Activated CD4-positive, alpha-beta memory T cell treated with anti-CD3 and anti-CD28 coated beads, Interleukin-2, amount 10 ng/mL, durations not matched to agents 7 days and 5 days (primary cell): ENCODE results near the gene LTB4R. TPM values are rescaled to one million over a fixed set of nuclear protein-coding genes. Genes with fewer than 3 reads are reported as not detected.
"Not testable (repeated sequence)": the region's sequence is repeated elsewhere in the genome, so short reads cannot be mapped to it uniquely, and the experiment has no call there.

ENCODE experiments used
- CTCF ChIA-PET: fragments of 350-600 bp; sonication (Branson Sonifier 250); formaldehyde crosslinking; loops from one replicate; lab custom pipeline; 2021; ENCODE audit warnings: antibody characterized with exemption, inconsistent platforms; lab: Charles Lee
- POLR2A ChIA-PET: fragments of 350-600 bp; sonication (Branson Sonifier 250); formaldehyde crosslinking; loops from one replicate; lab custom pipeline; 2021; ENCODE audit warnings: antibody characterized with exemption; lab: Charles Lee
- DNase-seq: peaks from one replicate; pipeline ENCODE4 v3.0.0-alpha.2; 2020
- H3K27ac Mint-ChIP-seq: one replicate; pipeline ENCODE4 v1.8.0; 2021; ENCODE audit warnings: mild to moderate bottlenecking, mixed read lengths
- H3K27me3 Mint-ChIP-seq: one replicate; pipeline ENCODE4 v1.8.0; 2021; ENCODE audit warnings: mixed read lengths
- H3K36me3 Mint-ChIP-seq: one replicate; pipeline ENCODE4 v1.8.0; 2021; ENCODE audit warnings: low read depth, mixed read lengths
- H3K4me1 Mint-ChIP-seq: one replicate; pipeline ENCODE4 v1.8.0; 2021; ENCODE audit warnings: mixed read lengths
- H3K4me3 Mint-ChIP-seq: one replicate; pipeline ENCODE4 v1.8.0; 2021; ENCODE audit warnings: mild to moderate bottlenecking, mixed read lengths
- H3K9me3 Mint-ChIP-seq: one replicate; pipeline ENCODE4 v1.8.0; 2021; ENCODE audit warnings: mixed read lengths
- total RNA-seq, 2 experiments: library from RNA; stranded (reverse); gene quantifications; one replicate each; pipeline ENCODE4 v1.2.3, GENCODE V29; 2021

Gene LTB4R
- total RNA-seq, 2 experiments from 2014 or later = 36.1 to 37.9 TPM

GRCh38 chr14:24315807-24316596, 4.7 kb downstream of the LTB4R start:
- H3K27me3 Mint-ChIP-seq = peaks cover 14% of the 10 kb centered on the region
- CTCF ChIA-PET = interaction anchor here (1.4 kb wide), 1 partner anchor 13 kb away, joined by 3 read pairs; no protein-coding TSS in a partner anchor
- peaks cover 56% of the 10 kb centered on the region for H3K4me1 Mint-ChIP-seq
- H3K36me3 Mint-ChIP-seq = peaks cover 41% of the 10 kb centered on the region
- peak overlapping the region; percentile 96 for H3K27ac Mint-ChIP-seq
- DNase-seq = no peak
- no peaks in the 10 kb centered on the region for H3K9me3 Mint-ChIP-seq
- POLR2A ChIA-PET = no interaction called here
- H3K4me3 Mint-ChIP-seq = no peak overlapping the region

- POLR2A ChIA-PET = no interaction called here
- no peak for DNase-seq
- CTCF ChIA-PET = interaction anchor here (1.4 kb wide), 1 partner anchor 12 kb away, joined by 3 read pairs; no protein-coding TSS in a partner anchor
- H3K27me3 Mint-ChIP-seq = peaks cover 14% of the 10 kb centered on the region
- no peak overlapping the region for H3K27ac Mint-ChIP-seq
- H3K9me3 Mint-ChIP-seq = no peaks in the 10 kb centered on the region
- H3K4me3 Mint-ChIP-seq = no peak overlapping the region
- H3K4me1 Mint-ChIP-seq = peaks cover 56% of the 10 kb centered on the region
- peaks cover 41% of the 10 kb centered on the region for H3K36me3 Mint-ChIP-seq
Measured at GRCh38 chr14:24316597-24316950, 5.3 kb downstream of the LTB4R start.

- Mint-ChIP-seq H3K4me1 (peaks cover 49% of the 10 kb centered on the region), H3K27ac (no peak overlapping the region), H3K4me3 (no peak overlapping the region), H3K9me3 (no peaks in the 10 kb centered on the region), H3K27me3 (peaks cover 16% of the 10 kb centered on the region), H3K36me3 (peaks cover 37% of the 10 kb centered on the region)
- no peak for DNase-seq
- ChIA-PET POLR2A (interaction anchor here (1.1 to 1.7 kb wide), 3 partner anchors 12 to 86 kb away, joined by 3 to 5 read pairs (median 4); no protein-coding TSS in a partner anchor), CTCF (interaction anchor here (1.1 to 2.5 kb wide), 3 partner anchors 9 to 120 kb away, joined by 4 to 15 read pairs (median 6); partner anchors contain the start of gene CIDEB)
Measured at GRCh38 chr14:24317141-24317928, 6.0 kb downstream of the LTB4R start.

GRCh38 chr14:24321212-24321975, 10.1 kb downstream of the LTB4R start:
- no peak overlapping the region for H3K27ac Mint-ChIP-seq
- H3K9me3 Mint-ChIP-seq = no peaks in the 10 kb centered on the region
- ChIA-PET CTCF (interaction anchor here (1.1 to 2.3 kb wide), 4 partner anchors 9 to 110 kb away, joined by 3 to 7 read pairs (median 6); partner anchors contain the start of gene LTB4R), POLR2A (interaction anchor here (0.7 to 1.1 kb wide), 2 partner anchors 9 to 18 kb away, joined by 3 read pairs; no protein-coding TSS in a partner anchor)
- no peak overlapping the region for H3K4me3 Mint-ChIP-seq
- peaks cover 8% of the 10 kb centered on the region for H3K36me3 Mint-ChIP-seq
- no peak for DNase-seq
- peaks cover 18% of the 10 kb centered on the region for H3K27me3 Mint-ChIP-seq
- peaks cover 20% of the 10 kb centered on the region for H3K4me1 Mint-ChIP-seq

- no peak overlapping the region for H3K27ac Mint-ChIP-seq
- H3K36me3 Mint-ChIP-seq = no peaks in the 10 kb centered on the region
- no peak for DNase-seq
- peaks cover 16% of the 10 kb centered on the region for H3K4me1 Mint-ChIP-seq
- ChIA-PET POLR2A (interaction anchor here (1.4 to 2.9 kb wide), 4 partner anchors 10 to 108 kb away, joined by 4 to 16 read pairs (median 6); partner anchors contain the start of genes CBLN3, KHNYN, LTB4R and LTB4R2), CTCF (interaction anchor here (0.9 to 2.0 kb wide), 4 partner anchors 9 to 109 kb away, joined by 4 to 7 read pairs (median 6); partner anchors contain the start of gene CIDEB)
- H3K27me3 Mint-ChIP-seq = peaks cover 18% of the 10 kb centered on the region
- H3K9me3 Mint-ChIP-seq = no peaks in the 10 kb centered on the region
- H3K4me3 Mint-ChIP-seq = no peak overlapping the region
Measured at GRCh38 chr14:24322672-24323071, 11.4 kb downstream of the LTB4R start.

- Mint-ChIP-seq H3K27ac (no peak overlapping the region), H3K27me3 (peaks cover 18% of the 10 kb centered on the region), H3K9me3 (no peaks in the 10 kb centered on the region), H3K4me1 (peaks cover 18% of the 10 kb centered on the region), H3K36me3 (no peaks in the 10 kb centered on the region), H3K4me3 (no peak overlapping the region)
- no peak for DNase-seq
- ChIA-PET POLR2A (interaction anchor here (1.4 to 2.9 kb wide), 4 partner anchors 9 to 107 kb away, joined by 4 to 16 read pairs (median 6); partner anchors contain the start of genes CBLN3, KHNYN, LTB4R and LTB4R2), CTCF (interaction anchor here (0.9 to 1.9 kb wide), 3 partner anchors 9 to 15 kb away, joined by 4 to 7 read pairs (median 5); partner anchors contain the start of gene CIDEB)
Measured at GRCh38 chr14:24323341-24323740, 12.0 kb downstream of the LTB4R start.

- no peak overlapping the region for H3K27ac Mint-ChIP-seq
Measured at GRCh38 chr14:24324024-24324423, 12.7 kb downstream of the LTB4R start.

GRCh38 chr14:24325041-24325530, 13.8 kb downstream of the LTB4R start:
- no peak for DNase-seq
- Mint-ChIP-seq H3K36me3 (no peaks in the 10 kb centered on the region), H3K27ac (no peak overlapping the region), H3K27me3 (peaks cover 7% of the 10 kb centered on the region), H3K9me3 (no peaks in the 10 kb centered on the region), H3K4me1 (peaks cover 35% of the 10 kb centered on the region), H3K4me3 (no peak overlapping the region)
- CTCF ChIA-PET = interaction anchor here (1.2 to 18.8 kb wide), 4 partner anchors 8 to 103 kb away, joined by 5 to 494 read pairs (median 7); partner anchors contain the start of genes CBLN3, CIDEB and KHNYN
- POLR2A ChIA-PET = interaction anchor here (0.8 to 2.9 kb wide), 4 partner anchors 12 to 177 kb away, joined by 3 to 16 read pairs (median 3); partner anchors contain the start of genes CBLN3, KHNYN, LTB4R and RIPK3

More at GRCh38 chr14:24324024-24324423, 12.7 kb downstream of the LTB4R start:
- Mint-ChIP-seq H3K4me1 (peaks cover 24% of the 10 kb centered on the region), H3K27me3 (peaks cover 17% of the 10 kb centered on the region), H3K36me3 (no peaks in the 10 kb centered on the region), H3K9me3 (no peaks in the 10 kb centered on the region), H3K4me3 (no peak overlapping the region)
- POLR2A ChIA-PET = interaction anchor here (1.0 to 2.9 kb wide), 5 partner anchors 8 to 106 kb away, joined by 3 to 16 read pairs (median 5); partner anchors contain the start of genes CBLN3, KHNYN, LTB4R and LTB4R2
- no peak for DNase-seq
- CTCF ChIA-PET = interaction anchor here (1.2 to 18.8 kb wide), 3 partner anchors 8 to 104 kb away, joined by 4 to 494 read pairs (median 6); partner anchors contain the start of genes CBLN3 and KHNYN

GRCh38 chr14:24325963-24326362, 14.7 kb downstream of the LTB4R start:
- Mint-ChIP-seq H3K4me3 (no peak overlapping the region), H3K27me3 (peaks cover 8% of the 10 kb centered on the region), H3K9me3 (no peaks in the 10 kb centered on the region), H3K36me3 (no peaks in the 10 kb centered on the region), H3K4me1 (peaks cover 42% of the 10 kb centered on the region), H3K27ac (no peak overlapping the region)
- ChIA-PET POLR2A (interaction anchor here (1.0 to 8.4 kb wide), 2 partner anchors 14 kb away, joined by 3 to 65 read pairs; partner anchors contain the start of genes LTB4R, LTB4R2 and RIPK3), CTCF (interaction anchor here (1.6 to 18.8 kb wide), 2 partner anchors 15 to 102 kb away, joined by 5 to 494 read pairs; partner anchors contain the start of genes CBLN3 and KHNYN)
- DNase-seq = no peak

GRCh38 chr14:24327303-24327702, 16.0 kb downstream of the LTB4R start:
- DNase-seq = no peak
- Mint-ChIP-seq H3K4me3 (no peak overlapping the region), H3K36me3 (no peaks in the 10 kb centered on the region), H3K27me3 (peaks cover 14% of the 10 kb centered on the region), H3K9me3 (no peaks in the 10 kb centered on the region), H3K27ac (no peak overlapping the region), H3K4me1 (peaks cover 54% of the 10 kb centered on the region)
- POLR2A ChIA-PET = interaction anchor here (1.0 to 8.4 kb wide), 5 partner anchors 15 to 104 kb away, joined by 3 to 65 read pairs (median 4); partner anchors contain the start of genes CBLN3, KHNYN, LTB4R and LTB4R2
- CTCF ChIA-PET = interaction anchor here (0.6 to 18.8 kb wide), 7 partner anchors 12 to 109 kb away, joined by 3 to 494 read pairs (median 5); partner anchors contain the start of genes CBLN3, CIDEB, KHNYN and LTB4R

- CTCF ChIA-PET = interaction anchor here (1.0 to 18.8 kb wide), 7 partner anchors 11 to 109 kb away, joined by 3 to 494 read pairs (median 8); partner anchors contain the start of genes CBLN3, CIDEB, KHNYN and LTB4R
- H3K27me3 Mint-ChIP-seq = peaks cover 17% of the 10 kb centered on the region
- H3K4me3 Mint-ChIP-seq, H3K9me3 Mint-ChIP-seq, H3K36me3 Mint-ChIP-seq, H3K27ac Mint-ChIP-seq: not testable (repeated sequence)
- H3K4me1 Mint-ChIP-seq = peaks cover 59% of the 10 kb centered on the region
- DNase-seq = peak; percentile 45
- POLR2A ChIA-PET = interaction anchor here (1.0 to 8.4 kb wide), 6 partner anchors 16 to 104 kb away, joined by 3 to 65 read pairs (median 4); partner anchors contain the start of genes CBLN3, KHNYN, LTB4R and LTB4R2
Measured at GRCh38 chr14:24327914-24328313, 16.6 kb downstream of the LTB4R start.
